Endothelial cell of umbilical vein (primary cell): ENCODE data around the gene GGTLC2. TPM values are rescaled to one million over a fixed set of nuclear protein-coding genes. Genes with fewer than 3 reads are reported as not detected.

Source experiments
- BruUV-seq: library from RNA; stranded (reverse); fragments of 400-500 nt; replicated peaks from 2 replicates; lab custom pipeline; 2021; lab: Mats Ljungman, UMichigan
- CTCF ChIA-PET: fragments of 300-600, 350-600 bp; sonication (Branson Sonifier 250); formaldehyde crosslinking; loops from one replicate; lab custom pipeline; 2021; ENCODE audit warnings: antibody characterized with exemption, inconsistent platforms; lab: Charles Lee
- POLR2A ChIA-PET: fragments of 300-600, 350-600 bp; sonication (Branson Sonifier 250); formaldehyde crosslinking; loops from one replicate; lab custom pipeline; 2021; ENCODE audit warnings: antibody characterized with exemption, inconsistent platforms; lab: Charles Lee
- DNase-seq: peaks from one replicate; pipeline ENCODE4 v3.0.0-alpha.2; 2011; ENCODE audit warnings: low read depth, low spot score
- FAIRE-seq: peaks from 2 replicates; lab custom pipeline; 2011; peaks lifted over from hg19 to GRCh38; lab: Jason Lieb, UNC
- H2AFZ ChIP-seq: 2 replicates; pipeline ENCODE4 v1.6.0; 2012; ENCODE audit warnings: low read depth, low read length, control low read depth, inconsistent platforms
- H3K27ac ChIP-seq: 2 replicates; pipeline ENCODE4 v1.5.1; 2011; ENCODE audit warnings: low read depth, mild to moderate bottlenecking, control low read depth, low read length, moderate library complexity; ENCODE audit not compliant: insufficient read depth
- H3K27me3 ChIP-seq, 2 experiments: 2 replicates each; pipeline versions ENCODE4 v1.6.0 to v1.6.1; 2011; ENCODE audit warnings: low read length in 2 of 2, mixed read lengths in 1 of 2; ENCODE audit not compliant: control insufficient read depth in 2 of 2, insufficient read depth in 2 of 2
- H3K36me3 ChIP-seq, 2 experiments: 2 replicates in 1 of 2; 3 replicates in 1 of 2; pipeline ENCODE4 v1.5.1; 2011; ENCODE audit warnings: low read length in 2 of 2, mild to moderate bottlenecking in 1 of 2, moderate library complexity in 1 of 2; ENCODE audit not compliant: control insufficient read depth in 2 of 2, insufficient read depth in 2 of 2; ENCODE audit errors: extremely low read depth in 1 of 2
- H3K4me1 ChIP-seq: 3 replicates; pipeline ENCODE4 v1.5.1; 2011; ENCODE audit warnings: mild to moderate bottlenecking, low read length; ENCODE audit not compliant: control insufficient read depth, insufficient read depth; ENCODE audit errors: extremely low read depth
- H3K4me2 ChIP-seq: 2 replicates; pipeline ENCODE4 v1.6.1; 2011; ENCODE audit warnings: low read length, control low read depth, mixed read lengths; ENCODE audit not compliant: insufficient read depth
- H3K4me3 ChIP-seq, 3 experiments: fragments of 200-600 bp in 1 of 3; sonication (generic), shearing (Covaris generic) in 1 of 3; replicated peaks in 1 of 3; 2 replicates each; pipeline ENCODE4 v1.5.1; 2011 to 2016; ENCODE audit warnings: control low read depth in 3 of 3, low read length in 3 of 3, mild to moderate bottlenecking in 2 of 3, inconsistent platforms in 1 of 3, low read depth in 1 of 3, moderate library complexity in 1 of 3; ENCODE audit not compliant: insufficient read depth in 1 of 3
- H3K79me2 ChIP-seq: 2 replicates; pipeline ENCODE4 v1.6.0; 2012; ENCODE audit warnings: low read length, inconsistent platforms; ENCODE audit not compliant: control insufficient read depth, insufficient read depth
- H3K9ac ChIP-seq: replicated peaks from 2 replicates; pipeline ENCODE3; 2011; ENCODE audit warnings: low read length, control low read depth; ENCODE audit not compliant: insufficient read depth; ENCODE audit errors: extremely low read depth
- H3K9me1 ChIP-seq: replicated peaks from 3 replicates; pipeline ENCODE4 v1.6.0; 2011; ENCODE audit warnings: mild to moderate bottlenecking, low read length; ENCODE audit not compliant: control insufficient read depth, insufficient read depth; ENCODE audit errors: extremely low read depth
- H3K9me3 ChIP-seq: replicated peaks from 2 replicates; pipeline ENCODE4 v1.5.1; 2012; ENCODE audit warnings: low read length, inconsistent platforms; ENCODE audit not compliant: control insufficient read depth, insufficient read depth
- H4K20me1 ChIP-seq: replicated peaks from 2 replicates; pipeline ENCODE3; 2011; ENCODE audit warnings: mild to moderate bottlenecking, low read length; ENCODE audit not compliant: control insufficient read depth, insufficient read depth; ENCODE audit errors: extremely low read depth
- CTCF ChIP-seq, 2 donors: IDR thresholded peaks; 1 replicate in 1 of 2; 2 replicates in 1 of 2; pipeline ENCODE4 v1.5.1; 2011; ENCODE audit warnings: low read length in 2 of 2, mild to moderate bottlenecking in 2 of 2, moderate library complexity in 2 of 2, control low read depth in 1 of 2, inconsistent platforms in 1 of 2, low read depth in 1 of 2; ENCODE audit not compliant: insufficient read depth in 1 of 2; ENCODE audit errors: extremely low read depth in 1 of 2
- EZH2 ChIP-seq: IDR thresholded peaks from 2 replicates; pipeline ENCODE4 v1.6.1; 2012; ENCODE audit warnings: borderline replicate concordance, low read depth, mild to moderate bottlenecking, moderate library complexity, low read length, inconsistent platforms; ENCODE audit not compliant: severe bottlenecking
- FOS ChIP-seq: IDR thresholded peaks from 2 replicates; pipeline ENCODE4 v1.6.1; 2011; ENCODE audit warnings: mild to moderate bottlenecking, low read length, moderate library complexity, borderline replicate concordance; ENCODE audit not compliant: insufficient read depth
- GATA2 ChIP-seq: IDR thresholded peaks from 2 replicates; pipeline ENCODE4 v1.7.0; 2011; ENCODE audit warnings: low read depth, mild to moderate bottlenecking, moderate library complexity, mixed read lengths, low read length; ENCODE audit not compliant: insufficient read length, insufficient read depth
- JUN ChIP-seq: IDR thresholded peaks from 2 replicates; pipeline ENCODE4 v1.6.1; 2011; ENCODE audit warnings: borderline replicate concordance, low read depth; ENCODE audit not compliant: insufficient read length, insufficient read depth
- MAX ChIP-seq: IDR thresholded peaks from 2 replicates; pipeline ENCODE4 v1.6.1; 2011; ENCODE audit not compliant: insufficient read depth, insufficient read length
- MYC ChIP-seq: IDR thresholded peaks from one replicate; pipeline ENCODE4 v1.6.1; 2011; ENCODE audit warnings: mild to moderate bottlenecking, low read depth, low read length
- POLR2A ChIP-seq: IDR thresholded peaks from 2 replicates; pipeline ENCODE4 v1.6.1; 2012; ENCODE audit warnings: low read depth, mild to moderate bottlenecking, control low read depth, low read length
- POLR2AphosphoS5 ChIP-seq: IDR thresholded peaks from 2 replicates; pipeline ENCODE4 v1.6.1; 2012; ENCODE audit warnings: low read depth, mild to moderate bottlenecking, control low read depth, low read length, moderate library complexity; ENCODE audit not compliant: insufficient read depth
- dilution Hi-C: fragments of 300-500 bp; cut with MboI; formaldehyde crosslinking; loops from one replicate; pipeline ENCODE4 v1.15.0; 2019; ENCODE audit warnings: low sequenced_read_pairs; ENCODE audit not compliant: extremely low pct_ligation_motif_present
- intact Hi-C: fragments of 100-400 bp; cut with micrococcal nuclease; formaldehyde crosslinking; loops from one replicate; pipeline ENCODE4 v1.10.0; 2022
- polyA plus RNA-seq, 4 experiments: library from polyadenylated mRNA; depleted of rRNA in 3 of 4; stranded (reverse) in 3 of 4; unstranded in 1 of 4; fragments of >200 nt; gene quantifications; 2 replicates each; pipeline versions ENCODE4 v1.2.1 to v1.2.3, GENCODE V29; 2011 to 2012; ENCODE audit warnings: missing spikeins in 1 of 4
- total RNA-seq: library from RNA; stranded (reverse); gene quantifications from 2 replicates; pipeline ENCODE4 v1.2.3, GENCODE V29; 2021

The GGTLC2 gene
- total and polyA plus RNA-seq, 2 donors (not counting 3 experiments of a cell fraction or from before 2014, with no cell fraction given): not detected

GRCh38 chr22:22604326-22605073 is 39.9 kb upstream of the GGTLC2 start:
- POLR2A ChIA-PET: no interaction called here
- Histone ChIP-seq H3K4me1 (no peaks in the 10 kb centered on the region), H3K36me3 (no peaks in the 10 kb centered on the region), H4K20me1 (no peaks in the 10 kb centered on the region), H3K9ac (no peak overlapping the region), H2AFZ (no peak overlapping the region), H3K4me3 (no peak overlapping the region), H3K9me1 (no peaks in the 10 kb centered on the region), H3K27ac (no peak overlapping the region), H3K27me3 (peaks cover 0 to 2% of the 10 kb centered on the region in 2 experiments), H3K4me2 (no peak overlapping the region), H3K79me2 (no peaks in the 10 kb centered on the region), H3K9me3 (no peaks in the 10 kb centered on the region)
- DNase-seq (no peak), FAIRE-seq (no peak)
- BruUV-seq: no TSS peak
- CTCF ChIA-PET: interaction anchor here (1.0 to 2.0 kb wide), 3 partner anchors 12 to 28 kb away, joined by 3 to 6 read pairs (median 4); no protein-coding TSS in a partner anchor
- TF ChIP-seq POLR2AphosphoS5: no peak
- TF ChIP-seq POLR2A: no peak
- TF ChIP-seq GATA2: no peak
- no peak for TF ChIP-seq MAX
- TF ChIP-seq CTCF (IDR thresholded peaks at IDR 0.05; ENCODE audit: extremely low read depth in 1 of 2, insufficient read depth in 1 of 2, low read depth in 1 of 2, low read length in 2 of 2): no peak
- no peak for TF ChIP-seq MYC
- TF ChIP-seq FOS: no peak
- no peak for TF ChIP-seq EZH2
- no peak for TF ChIP-seq JUN
- dilution Hi-C loops (no loop called here), intact Hi-C loops (no loop called here)
